ENCODE results near the gene TRA2A.

- no peak for TF ChIP-seq POLR2AphosphoS5 (IDR thresholded peaks at IDR 0.05)
- TF ChIP-seq CTCF (IDR thresholded peaks at IDR 0.05), result no peak
- no peak for TF ChIP-seq POLR2A (IDR thresholded peaks at IDR 0.05)
These were observed 7.3 kb downstream of the TRA2A start for GRCh38 chr7:23524473-23524872.

Data from prostate gland (tissue), 2 donors.